CD4-positive, CD25-positive, alpha-beta regulatory T cell (primary cell): ENCODE data around the gene TEX50. TPM values are rescaled to one million over a fixed set of nuclear protein-coding genes. Genes with fewer than 3 reads are reported as not detected.
A peak's percentile ranks its signal among the peaks of the same experiment; 100 is the strongest.
"Not testable (repeated sequence)": the region's sequence is repeated elsewhere in the genome, so short reads cannot be mapped to it uniquely, and the experiment has no call there.

Source experiments
- ATAC-seq, 2 donors: fragments of 150-1000 bp; cut with Tn5 transposase; one replicate each; pipeline ENCODE4 v1.10.0; 2021; ENCODE audit warnings: low read depth in 2 of 2, moderate number of reproducible peaks in 2 of 2, moderate library complexity in 1 of 2
- DNase-seq, 3 donors: peaks; one replicate each; pipeline versions ENCODE4 v3.0.0 to v3.0.0-alpha.2; 2012 to 2022; ENCODE audit warnings: mixed read lengths in 1 of 3
- H3K27ac ChIP-seq: one replicate; pipeline ENCODE4 v1.7.0; 2013; ENCODE audit warnings: mild to moderate bottlenecking, low read length; ENCODE audit not compliant: insufficient read depth, poor library complexity, severe bottlenecking
- H3K27me3 ChIP-seq: one replicate; pipeline ENCODE4 v1.7.0; 2013; ENCODE audit warnings: low read length; ENCODE audit not compliant: control insufficient read depth, insufficient read depth
- H3K36me3 ChIP-seq: one replicate; pipeline ENCODE4 v1.7.0; 2013; ENCODE audit warnings: mild to moderate bottlenecking, low read length, moderate library complexity; ENCODE audit not compliant: control insufficient read depth, insufficient read depth
- H3K4me1 ChIP-seq: 2 replicates; pipeline ENCODE4 v1.7.0; 2013; ENCODE audit warnings: mild to moderate bottlenecking, low read length; ENCODE audit not compliant: insufficient read depth, control insufficient read depth, poor library complexity, severe bottlenecking
- H3K4me3 ChIP-seq: one replicate; pipeline ENCODE4 v1.7.0; 2013; ENCODE audit warnings: low read depth, mild to moderate bottlenecking, low read length, moderate library complexity
- H3K9me3 ChIP-seq, 2 experiments: 1 replicate in 1 of 2; 2 replicates in 1 of 2; pipeline ENCODE4 v1.7.0; 2013; ENCODE audit warnings: low read length in 2 of 2, mild to moderate bottlenecking in 1 of 2, moderate library complexity in 1 of 2; ENCODE audit not compliant: control insufficient read depth in 2 of 2
- H3K27ac Mint-ChIP-seq, 3 donors: one replicate each; pipeline ENCODE4 v1.8.0; 2020 to 2022; ENCODE audit warnings: mild to moderate bottlenecking in 3 of 3, mixed read lengths in 3 of 3, moderate library complexity in 2 of 3
- H3K27me3 Mint-ChIP-seq: one replicate; pipeline ENCODE4 v1.8.0; 2022; ENCODE audit warnings: mild to moderate bottlenecking, mixed read lengths
- H3K36me3 Mint-ChIP-seq: one replicate; pipeline ENCODE4 v1.8.0; 2020; ENCODE audit warnings: mixed read lengths
- H3K4me1 Mint-ChIP-seq, 4 donors: one replicate each; pipeline ENCODE4 v1.8.0; 2020 to 2022; ENCODE audit warnings: mixed read lengths in 4 of 4, mild to moderate bottlenecking in 1 of 4
- H3K4me3 Mint-ChIP-seq, 4 donors: one replicate each; pipeline ENCODE4 v1.8.0; 2020 to 2022; ENCODE audit warnings: mild to moderate bottlenecking in 4 of 4, mixed read lengths in 4 of 4, moderate library complexity in 3 of 4
- H3K9me3 Mint-ChIP-seq, 7 donors: one replicate each; pipeline ENCODE4 v1.8.0; 2020 to 2022; ENCODE audit warnings: mixed read lengths in 7 of 7, mild to moderate bottlenecking in 3 of 7, moderate library complexity in 2 of 7
- polyA plus RNA-seq, 4 donors: library from polyadenylated mRNA; unstranded; fragments of 300-500 nt; fragmentation: Illumina TruSeq; gene quantifications; one replicate each; pipeline ENCODE4 v1.2.3, GENCODE V29; 2021
- total RNA-seq: library from RNA; stranded (reverse); gene quantifications from one replicate; pipeline ENCODE4 v1.2.3, GENCODE V29; 2022

Gene TEX50, protein sequence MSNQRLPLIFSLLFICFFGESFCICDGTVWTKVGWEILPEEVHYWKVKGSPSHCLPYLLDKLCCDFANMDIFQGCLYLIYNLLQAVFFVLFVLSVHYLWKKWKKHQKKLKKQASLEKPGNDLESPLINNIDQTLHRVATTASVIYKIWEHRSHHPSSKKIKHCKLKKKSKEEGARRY
- not detected for total RNA-seq
- not detected for polyA plus RNA-seq

DNA sequence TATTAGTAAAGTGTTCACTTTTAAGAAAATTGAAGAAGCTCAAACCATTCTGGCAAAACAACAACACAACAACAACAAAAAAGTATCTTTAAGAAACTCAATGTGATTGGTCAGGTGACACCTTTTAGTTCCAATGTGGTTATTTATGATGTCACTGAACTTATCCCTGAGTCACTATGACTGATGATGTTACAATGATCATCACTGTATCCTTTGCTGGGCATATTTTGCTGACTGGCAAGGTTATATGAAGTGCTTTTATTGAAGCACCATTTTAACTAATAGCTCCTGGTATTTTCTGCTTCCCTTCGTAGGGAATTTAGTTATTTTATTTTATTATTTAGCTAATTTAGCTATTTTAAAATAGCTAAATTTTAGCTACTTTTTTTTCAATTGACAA lies at the start of gene TEX50:
TEX50 (plus strand) TSS at position 223 of the 400 bp plus-strand sequence. CDS start 184 bp downstream, outside the sequence.
- no peak within 1 kb of the TSS for H3K4me3 ChIP-seq
- peaks cover 0 to 7% (median 1%) of the 10 kb centered on the region in 7 donors for H3K9me3 Mint-ChIP-seq
- no peak for DNase-seq
- no peaks in the 10 kb centered on the region for H3K4me1 Mint-ChIP-seq
- H3K36me3 Mint-ChIP-seq = no peaks in the 10 kb centered on the region
- H3K9me3 ChIP-seq = peaks cover 0 to 3% of the 10 kb centered on the region in 2 experiments
- no peak for ATAC-seq
- peaks cover 19% of the 10 kb centered on the region for H3K27me3 Mint-ChIP-seq
- H3K36me3 ChIP-seq = no peaks in the 10 kb centered on the region
- H3K27ac Mint-ChIP-seq = no peak within 1 kb of the TSS
- H3K4me3 Mint-ChIP-seq = no peak within 1 kb of the TSS
- no peaks in the 10 kb centered on the region for H3K4me1 ChIP-seq
- no peak within 1 kb of the TSS for H3K27ac ChIP-seq
- H3K27me3 ChIP-seq = peaks cover 6% of the 10 kb centered on the region

DNA sequence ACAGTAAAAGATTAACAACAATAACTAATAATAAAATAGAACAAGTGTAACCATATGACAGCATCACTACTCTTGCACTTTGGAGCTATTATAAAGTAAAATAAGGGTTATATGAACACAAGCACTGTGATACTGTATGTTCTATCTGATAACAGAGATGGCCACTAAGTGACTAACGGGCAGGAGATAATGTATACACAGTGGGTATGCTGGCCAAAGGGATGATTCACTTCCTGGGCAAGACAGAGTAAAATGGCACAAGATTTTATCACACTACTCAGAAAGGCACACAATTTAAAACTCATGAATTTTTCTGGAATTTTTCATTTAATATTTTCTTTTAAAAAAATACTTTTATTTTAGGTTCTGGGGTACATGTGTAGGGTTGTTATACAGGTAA lies 44.6 kb upstream of the TEX50 start:
- Histone ChIP-seq H3K4me1 (no peaks in the 10 kb centered on the region), H3K4me3 (no peak overlapping the region), H3K36me3 (no peaks in the 10 kb centered on the region), H3K27me3 (peaks cover 3% of the 10 kb centered on the region), H3K27ac (no peak overlapping the region), H3K9me3 (no peaks in the 10 kb centered on the region)
- no peaks in the 10 kb centered on the region for H3K36me3 Mint-ChIP-seq
- H3K9me3 Mint-ChIP-seq = no peaks in the 10 kb centered on the region
- peak overlapping the region in 1 of 3 donors; percentile 11 for H3K27ac Mint-ChIP-seq
- no peak overlapping the region for H3K4me3 Mint-ChIP-seq
- ATAC-seq (no peak), DNase-seq (no peak)
- H3K27me3 Mint-ChIP-seq = peaks cover 19% of the 10 kb centered on the region
- peaks cover 0 to 10% (median 0%) of the 10 kb centered on the region in 4 donors for H3K4me1 Mint-ChIP-seq

DNA sequence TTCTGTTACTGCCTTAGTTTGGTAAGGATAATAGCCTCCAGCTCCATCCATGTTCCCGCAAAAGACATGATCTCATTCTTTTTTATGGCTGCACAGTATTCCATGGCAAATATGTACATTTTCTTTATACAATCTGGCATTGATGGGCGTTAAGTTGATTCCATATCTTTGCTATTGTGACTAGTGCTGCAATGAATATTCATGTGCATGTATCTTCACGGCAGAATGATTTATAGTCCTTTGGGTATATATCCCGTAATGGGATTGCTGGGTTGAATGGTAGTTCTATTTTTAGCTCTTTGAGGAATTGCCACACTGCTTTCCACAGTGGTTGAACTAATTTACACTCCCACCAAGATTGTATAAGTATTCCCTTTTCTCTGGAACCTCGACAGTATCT lies 44.0 kb upstream of the TEX50 start:
- H3K36me3 ChIP-seq, H3K27ac ChIP-seq, H3K4me3 ChIP-seq, H3K4me3 Mint-ChIP-seq, H3K4me1 ChIP-seq, H3K9me3 Mint-ChIP-seq, ATAC-seq, H3K27me3 ChIP-seq, H3K27ac Mint-ChIP-seq, DNase-seq, H3K36me3 Mint-ChIP-seq, H3K9me3 ChIP-seq: not testable (repeated sequence)
- Mint-ChIP-seq H3K27me3 (peaks cover 22% of the 10 kb centered on the region), H3K4me1 (peaks cover 0 to 10% (median 0%) of the 10 kb centered on the region in 4 donors)

DNA sequence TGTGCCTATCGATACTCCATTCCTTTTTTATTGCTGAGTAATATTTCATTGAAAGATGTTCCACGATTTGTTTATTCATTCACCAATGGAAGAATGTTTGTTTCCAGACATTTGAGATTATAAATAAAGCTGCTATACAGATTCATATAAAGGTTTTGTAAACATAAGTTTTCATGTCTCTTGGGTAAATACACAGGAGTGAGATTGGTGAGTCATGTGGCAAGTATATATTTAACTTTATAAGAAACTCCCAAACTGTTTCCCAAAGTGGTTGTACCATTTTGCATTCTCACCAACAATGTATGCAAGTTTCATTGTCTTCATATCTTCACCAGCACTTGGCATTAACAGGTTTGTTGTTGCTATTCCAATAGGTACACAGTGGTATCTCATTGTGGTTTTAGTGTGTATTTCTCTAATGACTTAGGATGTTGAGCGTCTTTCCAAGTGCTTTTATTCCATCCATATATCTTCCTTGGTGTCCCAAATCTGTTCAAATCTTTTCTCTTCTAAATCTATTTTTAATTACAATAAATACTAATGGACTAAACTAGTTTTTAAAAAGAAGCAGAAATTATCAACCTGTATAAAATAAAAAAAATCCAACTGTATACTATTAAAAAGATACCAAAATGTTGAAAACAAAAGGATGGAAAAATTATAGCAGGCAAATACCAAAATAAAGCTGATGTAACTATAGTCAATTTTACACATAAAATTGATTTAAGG lies 38.9 kb upstream of the TEX50 start:
- Mint-ChIP-seq H3K4me3 (no peak overlapping the region), H3K36me3 (no peaks in the 10 kb centered on the region), H3K27me3 (peaks cover 41% of the 10 kb centered on the region), H3K4me1 (peaks cover 0 to 9% (median 0%) of the 10 kb centered on the region in 4 donors), H3K9me3 (peaks cover 0 to 6% (median 1%) of the 10 kb centered on the region in 7 donors), H3K27ac (no peak overlapping the region)
- DNase-seq (no peak), ATAC-seq (no peak)
- H3K27me3 ChIP-seq = peaks cover 12% of the 10 kb centered on the region
- no peak overlapping the region for H3K4me3 ChIP-seq
- H3K36me3 ChIP-seq = no peaks in the 10 kb centered on the region
- no peaks in the 10 kb centered on the region for H3K4me1 ChIP-seq
- H3K27ac ChIP-seq = no peak overlapping the region
- H3K9me3 ChIP-seq = peaks cover 0 to 2% of the 10 kb centered on the region in 2 experiments

DNA sequence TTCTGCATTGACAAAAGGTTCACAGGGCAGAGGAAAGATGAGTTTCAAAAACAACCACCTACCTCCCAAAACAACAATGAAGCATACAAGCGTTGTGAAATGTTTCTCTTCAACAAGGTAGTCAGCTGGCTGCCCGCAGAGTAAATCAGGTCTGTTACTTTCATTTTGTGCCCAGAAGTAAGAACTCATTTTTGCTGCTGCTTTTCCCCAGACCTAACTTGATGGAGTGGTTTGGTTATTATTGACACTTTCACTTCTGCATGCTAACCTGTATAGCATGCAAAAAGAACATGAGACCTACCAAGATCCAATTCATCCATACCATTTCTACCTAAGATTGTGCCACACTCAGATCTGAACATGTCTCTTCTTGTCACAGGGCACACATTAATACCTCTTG lies 33.5 kb upstream of the TEX50 start:
- Histone ChIP-seq H3K27ac (no peak overlapping the region), H3K4me1 (no peaks in the 10 kb centered on the region), H3K27me3 (peaks cover 6% of the 10 kb centered on the region), H3K36me3 (no peaks in the 10 kb centered on the region), H3K9me3 (no peaks in the 10 kb centered on the region), H3K4me3 (no peak overlapping the region)
- no peak overlapping the region for H3K27ac Mint-ChIP-seq
- ATAC-seq (no peak), DNase-seq (peak in 1 of 3 donors; percentile 9)
- H3K4me3 Mint-ChIP-seq = no peak overlapping the region
- peaks cover 0 to 8% (median 0%) of the 10 kb centered on the region in 7 donors for H3K9me3 Mint-ChIP-seq
- H3K27me3 Mint-ChIP-seq = peaks cover 32% of the 10 kb centered on the region
- no peaks in the 10 kb centered on the region for H3K4me1 Mint-ChIP-seq
- H3K36me3 Mint-ChIP-seq = no peaks in the 10 kb centered on the region

DNA sequence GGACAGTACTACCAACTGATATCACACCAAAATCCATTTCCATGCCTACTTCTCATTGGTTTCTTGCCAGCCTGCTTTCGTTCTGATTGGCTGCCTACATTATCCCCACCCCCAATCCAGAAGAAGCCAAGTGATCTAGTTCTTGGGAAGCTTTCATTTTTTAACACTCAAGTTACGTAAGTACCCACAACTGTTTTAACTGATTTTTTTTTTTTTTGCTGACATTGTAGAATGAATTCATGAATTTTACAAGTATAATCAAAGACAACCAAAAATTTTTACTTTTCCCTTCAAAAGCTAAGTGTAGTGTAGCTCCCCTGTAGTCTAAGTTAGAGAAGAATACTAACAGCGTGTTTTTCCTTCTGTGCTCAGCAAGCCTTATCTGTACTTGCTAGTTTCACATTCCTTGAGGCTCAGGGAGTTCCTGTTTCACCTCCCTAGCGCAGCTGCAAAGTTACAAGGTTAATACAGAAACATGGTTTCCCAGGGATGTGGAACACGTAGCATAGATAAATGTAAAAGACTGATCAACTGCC lies 32.0 kb upstream of the TEX50 start, which contains the start of gene SLC9C2:
SLC9C2 (minus strand) TSS at position 17 of the 536 bp plus-strand sequence. CDS start 1,296 bp downstream, outside the sequence.
- no peak within 1 kb of the TSS for H3K4me3 ChIP-seq
- H3K27ac Mint-ChIP-seq = peak within 1 kb of the TSS in 1 of 3 donors; percentile 1
- peaks cover 42% of the 10 kb centered on the region for H3K27me3 Mint-ChIP-seq
- H3K9me3 Mint-ChIP-seq = peaks cover 0 to 8% (median 0%) of the 10 kb centered on the region in 7 donors
- H3K4me3 Mint-ChIP-seq = no peak within 1 kb of the TSS
- no peak within 1 kb of the TSS for H3K27ac ChIP-seq
- H3K9me3 ChIP-seq = no peaks in the 10 kb centered on the region
- no peaks in the 10 kb centered on the region for H3K4me1 Mint-ChIP-seq
- H3K4me1 ChIP-seq = no peaks in the 10 kb centered on the region
- ATAC-seq (no peak), DNase-seq (no peak)
- H3K27me3 ChIP-seq = peaks cover 4% of the 10 kb centered on the region
- H3K36me3 ChIP-seq = no peaks in the 10 kb centered on the region
- H3K36me3 Mint-ChIP-seq = no peaks in the 10 kb centered on the region

DNA sequence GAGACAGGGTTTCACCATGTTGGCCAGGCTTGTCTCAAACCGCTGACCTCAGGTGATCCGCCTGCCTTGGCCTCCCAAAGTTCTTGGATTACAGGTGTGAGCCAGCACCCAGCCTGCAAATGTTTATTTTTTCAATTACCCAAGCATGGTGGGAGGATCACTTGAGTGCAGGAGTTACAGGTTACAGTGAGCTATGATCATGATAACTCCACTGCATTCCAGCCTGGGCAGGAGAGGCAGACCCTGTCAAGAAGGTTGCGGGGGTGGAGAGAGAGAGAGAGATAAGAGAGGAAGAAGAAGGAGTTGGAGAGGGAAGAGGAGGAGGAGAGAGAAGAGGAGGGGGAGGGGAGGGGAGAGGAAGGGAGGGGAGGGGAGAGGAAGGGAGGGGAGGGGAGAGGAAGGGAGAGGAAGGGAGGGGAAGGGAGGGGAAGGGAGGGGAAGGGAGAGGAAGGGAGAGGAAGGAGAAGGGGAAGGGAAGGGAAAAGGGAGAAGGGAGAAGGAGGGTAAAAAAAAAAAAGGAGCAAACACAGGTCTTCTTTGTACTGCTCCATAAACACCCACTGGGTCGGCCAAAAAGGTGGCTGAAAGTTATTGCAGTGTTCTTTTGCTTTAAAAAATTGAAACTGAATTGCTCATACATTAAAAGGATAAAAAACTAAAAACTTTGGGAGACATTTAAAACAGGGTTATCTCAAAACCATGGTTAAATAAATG lies 26.5 kb upstream of the TEX50 start:
- DNase-seq (no peak), ATAC-seq (no peak)
- Mint-ChIP-seq H3K4me3 (no peak overlapping the region), H3K9me3 (peaks cover 0 to 9% (median 0%) of the 10 kb centered on the region in 7 donors), H3K4me1 (no peaks in the 10 kb centered on the region), H3K27me3 (peaks cover 19% of the 10 kb centered on the region), H3K36me3 (no peaks in the 10 kb centered on the region), H3K27ac (no peak overlapping the region)
- no peak overlapping the region for H3K4me3 ChIP-seq
- H3K9me3 ChIP-seq = no peaks in the 10 kb centered on the region
- H3K36me3 ChIP-seq = no peaks in the 10 kb centered on the region
- no peak overlapping the region for H3K27ac ChIP-seq
- no peaks in the 10 kb centered on the region for H3K27me3 ChIP-seq
- H3K4me1 ChIP-seq = no peaks in the 10 kb centered on the region
